Measurements from ENCODE around the gene MZT2B. TPM values are rescaled to one million over a fixed set of nuclear protein-coding genes. Genes with fewer than 3 reads are reported as not detected.
"Not testable (repeated sequence)": the region's sequence is repeated elsewhere in the genome, so short reads cannot be mapped to it uniquely, and the experiment has no call there.

MZT2B gene
- total RNA-seq, 1 donor from 2014 or later = 172 TPM

GRCh38 chr2:130152136-130152815, 29.8 kb upstream of the MZT2B start:
- DNase-seq (ENCODE audit: low spot score) = not testable (repeated sequence)

- DNase-seq (ENCODE audit: low spot score) = no peak
These were observed 29.1 kb upstream of the MZT2B start for GRCh38 chr2:130152816-130153595.

DNA sequence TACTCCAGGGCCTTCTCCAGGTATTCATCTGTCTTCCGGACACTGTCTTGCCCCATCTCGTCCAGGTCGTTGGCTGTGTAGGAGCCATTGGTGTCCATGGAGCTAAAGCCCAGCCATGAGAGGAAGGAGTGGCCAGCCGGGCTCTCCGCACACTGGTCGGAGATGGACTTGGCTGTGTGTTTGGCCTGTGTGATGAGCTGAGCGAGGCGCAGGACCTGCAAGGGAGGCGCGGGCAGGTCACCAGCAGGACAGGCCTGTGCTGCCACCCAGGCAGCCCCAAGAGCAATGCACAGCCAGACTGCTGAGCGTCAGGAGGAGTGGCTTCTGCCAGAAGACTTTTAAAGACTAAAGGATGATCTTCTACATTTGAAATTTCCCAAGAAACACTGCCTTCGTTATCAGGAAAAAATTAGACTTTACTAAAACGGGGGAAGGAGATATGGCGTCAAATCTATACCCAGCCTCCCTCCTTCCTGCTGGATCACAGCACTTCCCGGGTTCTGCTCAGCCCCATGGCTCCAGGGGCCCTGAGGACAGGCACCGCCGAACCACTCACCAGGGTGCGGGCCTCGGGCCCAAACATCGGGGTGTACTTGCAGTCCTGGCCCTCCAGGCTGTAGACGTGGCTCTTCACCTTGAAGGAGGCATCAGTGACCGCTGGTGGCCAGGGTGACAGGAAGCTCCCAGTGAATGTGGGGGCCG, 28.2 kb upstream of the MZT2B start:
- DNase-seq (ENCODE audit: low spot score) = not testable (repeated sequence)

DNA sequence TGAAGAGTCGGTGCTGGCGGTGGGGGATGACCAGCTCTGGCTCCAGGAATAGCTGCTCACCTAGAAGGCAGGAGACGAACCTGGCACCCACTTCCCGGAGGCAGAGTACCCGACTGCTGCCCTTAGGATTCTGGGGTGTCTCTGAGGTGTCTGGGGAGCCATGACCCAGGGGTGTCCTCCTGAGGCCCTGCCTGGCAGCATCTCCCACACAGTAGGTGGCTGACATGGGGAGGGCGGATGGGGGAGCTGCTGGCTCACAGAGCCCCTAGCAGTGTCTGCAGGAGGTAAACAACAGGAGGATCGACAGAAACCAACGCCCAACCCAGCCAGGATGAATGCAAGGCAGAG, 27.7 kb upstream of the MZT2B start:
- not testable (repeated sequence) for DNase-seq (ENCODE audit: low spot score)

GRCh38 chr2:130154773-130155765, 27.0 kb upstream of the MZT2B start:
- no peak for DNase-seq (ENCODE audit: low spot score)

GRCh38 chr2:130155956-130156623, 26.0 kb upstream of the MZT2B start:
- not testable (repeated sequence) for DNase-seq (ENCODE audit: low spot score)

GRCh38 chr2:130156624-130157004, 25.4 kb upstream of the MZT2B start:
- no peak for DNase-seq (ENCODE audit: low spot score)

DNA sequence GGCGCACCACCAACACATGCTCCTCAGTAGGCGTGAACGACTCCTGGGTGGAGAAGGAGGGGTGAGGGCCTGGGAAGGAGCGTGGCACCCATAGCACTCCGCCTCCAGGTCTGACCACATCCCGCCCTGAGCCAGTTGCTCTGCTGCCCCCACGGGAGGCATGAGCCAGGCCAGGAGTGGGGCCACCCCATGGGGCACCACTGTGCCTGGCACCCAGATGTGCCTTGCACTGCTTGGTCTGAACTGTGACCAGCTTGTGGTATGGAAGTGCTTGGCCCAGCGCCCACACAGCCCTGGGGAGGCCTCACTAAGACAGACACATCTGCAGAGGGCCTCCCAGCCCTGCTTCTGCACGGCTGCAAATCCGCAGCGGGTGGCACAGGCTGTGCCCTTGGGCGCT, 24.7 kb upstream of the MZT2B start:
- DNase-seq (ENCODE audit: low spot score) = not testable (repeated sequence)

GRCh38 chr2:130157825-130158514, 24.1 kb upstream of the MZT2B start:
- DNase-seq (ENCODE audit: low spot score) = not testable (repeated sequence)

- DNase-seq (ENCODE audit: low spot score) = no peak
These were observed 23.4 kb upstream of the MZT2B start for GRCh38 chr2:130158631-130159030.

- DNase-seq (ENCODE audit: low spot score) = not testable (repeated sequence)
These were observed 22.7 kb upstream of the MZT2B start for GRCh38 chr2:130159376-130159775.

- DNase-seq (ENCODE audit: low spot score) = no peak
These were observed 21.9 kb upstream of the MZT2B start for GRCh38 chr2:130160131-130160530.

- DNase-seq (ENCODE audit: low spot score) = not testable (repeated sequence)
These were observed 21.0 kb upstream of the MZT2B start for GRCh38 chr2:130160838-130161705.

GRCh38 chr2:130162486-130162885, 19.6 kb upstream of the MZT2B start:
- not testable (repeated sequence) for DNase-seq (ENCODE audit: low spot score)

- no peak for DNase-seq (ENCODE audit: low spot score)
These were observed 19.1 kb upstream of the MZT2B start for GRCh38 chr2:130162968-130163367.

DNA sequence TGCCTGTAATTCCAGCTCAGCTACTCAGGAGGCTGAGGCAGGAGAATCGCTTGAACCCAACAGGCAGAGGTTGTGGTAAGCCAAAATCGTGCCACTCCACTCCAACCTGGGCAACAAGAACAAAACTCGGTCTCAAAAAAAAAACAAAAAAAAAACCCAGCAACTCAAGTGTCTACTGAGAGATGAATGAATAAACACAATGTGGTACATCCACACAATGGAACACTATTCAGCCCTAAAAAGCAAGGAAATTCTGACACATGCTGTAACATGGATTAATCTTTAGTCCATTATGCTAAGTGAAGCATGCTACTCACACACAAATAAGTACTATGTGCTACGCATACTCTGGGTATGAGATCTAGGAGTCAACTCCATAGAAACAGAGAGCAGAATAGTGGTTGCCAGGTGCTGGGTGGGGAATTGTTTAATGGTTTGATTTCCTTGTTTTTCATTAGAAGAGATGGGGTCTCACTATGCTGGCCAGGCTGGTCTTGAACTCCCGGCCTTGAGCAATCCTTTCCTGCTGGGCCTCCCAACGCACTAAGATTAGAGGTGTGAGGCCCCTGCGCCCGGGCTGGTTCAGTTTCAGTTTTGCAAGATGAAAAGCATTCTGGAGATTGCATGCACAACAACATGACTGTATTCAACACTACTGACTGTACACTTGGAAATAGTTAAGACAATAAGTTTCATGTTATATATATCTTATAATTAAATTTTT, 16.6 kb upstream of the MZT2B start:
- no peak for DNase-seq (ENCODE audit: low spot score)

DNA sequence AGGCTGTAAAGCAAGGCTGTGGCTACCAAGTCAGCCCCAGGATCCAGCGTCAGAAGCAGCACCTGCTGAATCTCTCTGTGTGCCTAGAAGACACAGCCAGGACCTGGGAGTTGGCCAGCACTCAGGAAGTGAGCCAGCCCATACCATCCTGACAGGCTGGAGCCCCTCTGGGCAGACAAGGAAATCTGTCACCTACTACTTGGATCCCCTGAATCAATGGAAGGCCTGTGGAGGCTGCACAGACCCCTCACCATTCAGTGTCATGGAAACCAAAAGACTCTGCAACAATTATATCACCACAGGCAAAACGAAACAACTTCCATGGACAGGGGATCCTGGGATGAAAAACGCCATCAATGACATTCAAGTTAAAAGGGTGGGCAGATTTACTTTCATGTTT, 15.5 kb upstream of the MZT2B start:
- not testable (repeated sequence) for DNase-seq (ENCODE audit: low spot score)

GRCh38 chr2:130169163-130169562, 12.9 kb upstream of the MZT2B start:
- DNase-seq (ENCODE audit: low spot score) = not testable (repeated sequence)
